HG03159 (cell line): Measurements from ENCODE around the gene NACC2.

ENCODE experiments used
- ATAC-seq: cut with Tn5 transposase; IDR thresholded peaks from one replicate; pipeline ENCODE4 v1.9.1; 2021; ENCODE audit warnings: mild to moderate bottlenecking, moderate library complexity; ENCODE audit not compliant: unreplicated experiment

NACC2 gene

GRCh38 chr9:136014924-136015633 is 80.0 kb downstream of the NACC2 start:
- ATAC-seq, result no peak

DNA sequence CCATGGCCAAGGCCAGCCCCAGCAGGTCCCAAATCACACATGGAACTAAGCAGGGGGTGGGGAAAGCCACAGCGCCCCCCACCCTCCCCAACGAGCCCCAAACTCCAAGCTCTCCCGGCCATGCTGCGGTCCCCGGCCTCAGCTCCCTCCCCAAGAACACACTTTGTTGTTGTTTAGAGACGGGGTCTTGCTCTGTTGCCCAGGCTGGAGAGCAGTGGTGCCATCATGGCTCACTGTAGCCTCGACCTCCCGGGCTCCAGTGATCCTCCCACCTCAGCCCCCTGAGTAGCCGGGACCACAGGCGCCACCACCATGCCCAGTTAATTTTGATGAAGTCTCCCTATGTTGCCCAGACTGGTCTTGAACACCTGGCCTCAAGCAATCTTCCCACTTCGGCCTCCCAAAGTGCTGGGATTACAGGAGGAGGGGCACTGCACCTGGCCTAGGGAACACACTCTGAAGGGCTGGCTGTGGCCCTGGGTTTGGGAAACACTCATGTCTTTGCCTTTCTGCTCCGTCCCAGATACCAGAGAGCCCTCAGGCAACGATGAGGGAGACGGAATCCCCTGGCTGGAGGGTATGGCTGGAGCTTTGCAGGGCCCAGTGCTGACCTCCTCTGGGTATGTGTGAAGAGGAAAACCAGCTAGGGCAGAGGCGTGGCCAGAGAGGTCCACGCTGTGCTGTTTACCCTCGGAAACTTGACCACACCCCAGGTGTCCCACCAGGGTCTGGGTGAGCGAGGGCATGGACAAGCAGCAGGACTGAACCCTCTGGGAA is 80.8 kb downstream of the NACC2 start:
- no peak for ATAC-seq

GRCh38 chr9:136013524-136014034 is 81.5 kb downstream of the NACC2 start:
- no peak for ATAC-seq

DNA sequence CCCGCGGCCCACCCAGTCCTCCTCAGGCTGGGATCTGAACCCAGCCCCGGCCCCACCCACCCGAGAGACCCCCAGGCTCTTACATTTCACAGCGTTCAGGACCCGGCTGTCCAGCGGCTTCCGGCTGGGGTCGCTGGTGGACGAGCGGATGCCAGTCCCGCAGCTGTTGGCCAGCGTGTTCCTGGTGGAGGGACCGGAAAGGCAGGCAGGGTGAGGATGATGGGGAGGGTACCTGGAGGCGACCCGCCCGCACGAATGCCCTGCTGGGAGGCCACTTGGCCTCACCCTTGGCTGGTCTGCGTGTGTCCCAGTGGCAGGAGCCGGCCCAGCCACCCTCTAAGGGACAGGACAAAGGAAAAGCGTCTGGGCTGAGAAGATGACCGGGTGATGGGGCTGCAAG is 82.0 kb downstream of the NACC2 start:
- no peak for ATAC-seq

DNA sequence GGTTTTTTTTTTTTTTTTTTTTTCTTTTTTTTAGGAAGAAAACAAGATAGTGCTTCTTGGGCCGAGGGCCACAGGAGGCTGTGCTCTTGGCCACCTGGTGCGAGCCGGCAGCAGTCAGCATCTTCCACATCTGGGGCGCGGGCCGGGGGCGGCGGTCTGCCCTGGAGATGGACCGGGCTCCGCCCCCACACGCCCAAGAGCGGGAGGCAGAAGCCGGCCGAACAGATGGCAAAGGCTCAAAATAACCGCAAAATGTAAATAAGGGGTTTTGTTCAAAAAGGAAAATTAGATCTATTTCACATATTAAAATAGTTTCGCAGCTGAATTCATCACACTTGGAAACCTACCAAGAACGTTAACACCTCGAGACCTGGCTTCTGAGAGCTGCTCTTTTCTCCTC is 82.4 kb downstream of the NACC2 start:
- no peak for ATAC-seq

DNA sequence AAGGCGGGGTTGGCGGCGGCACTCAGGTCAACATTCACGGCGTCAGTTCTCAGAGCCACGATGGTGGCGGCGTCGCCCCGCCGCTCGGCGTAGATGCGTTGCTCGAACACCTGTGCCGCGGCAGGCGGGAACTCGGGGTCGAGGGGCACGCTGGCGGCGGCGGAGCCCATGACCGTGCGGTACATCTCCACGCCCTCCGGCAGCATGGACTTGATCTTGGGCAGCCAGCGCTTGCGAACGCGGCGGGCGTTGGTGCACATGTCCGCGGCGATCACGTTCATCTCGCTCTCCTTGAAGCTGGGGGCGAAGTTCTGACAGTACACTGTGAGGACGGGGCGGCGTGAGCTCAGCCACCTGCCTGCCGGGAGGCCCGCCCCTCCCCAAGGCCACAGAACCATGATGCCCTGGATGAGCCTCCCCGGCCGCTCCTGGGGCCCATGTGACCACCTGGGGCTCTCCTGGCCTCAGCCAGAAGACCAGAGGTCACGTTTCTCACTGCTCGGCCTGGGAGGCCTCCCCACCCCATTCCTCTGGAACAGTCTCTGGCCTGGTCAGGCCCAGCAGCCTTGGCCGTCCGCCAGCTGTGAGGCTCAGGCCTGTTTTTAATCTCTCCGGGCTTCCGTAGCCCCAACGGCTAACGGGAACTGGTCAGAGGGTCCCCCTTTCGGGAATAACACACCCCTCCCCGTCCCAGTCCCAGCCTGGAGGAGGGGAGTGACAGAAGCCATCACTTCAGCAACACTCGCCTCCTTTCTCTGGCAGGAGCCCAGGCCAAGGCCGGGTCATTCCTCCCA is 83.2 kb downstream of the NACC2 start:
- ATAC-seq, result no peak

- no peak for ATAC-seq
Measured at GRCh38 chr9:136011376-136011702, 83.8 kb downstream of the NACC2 start.

DNA sequence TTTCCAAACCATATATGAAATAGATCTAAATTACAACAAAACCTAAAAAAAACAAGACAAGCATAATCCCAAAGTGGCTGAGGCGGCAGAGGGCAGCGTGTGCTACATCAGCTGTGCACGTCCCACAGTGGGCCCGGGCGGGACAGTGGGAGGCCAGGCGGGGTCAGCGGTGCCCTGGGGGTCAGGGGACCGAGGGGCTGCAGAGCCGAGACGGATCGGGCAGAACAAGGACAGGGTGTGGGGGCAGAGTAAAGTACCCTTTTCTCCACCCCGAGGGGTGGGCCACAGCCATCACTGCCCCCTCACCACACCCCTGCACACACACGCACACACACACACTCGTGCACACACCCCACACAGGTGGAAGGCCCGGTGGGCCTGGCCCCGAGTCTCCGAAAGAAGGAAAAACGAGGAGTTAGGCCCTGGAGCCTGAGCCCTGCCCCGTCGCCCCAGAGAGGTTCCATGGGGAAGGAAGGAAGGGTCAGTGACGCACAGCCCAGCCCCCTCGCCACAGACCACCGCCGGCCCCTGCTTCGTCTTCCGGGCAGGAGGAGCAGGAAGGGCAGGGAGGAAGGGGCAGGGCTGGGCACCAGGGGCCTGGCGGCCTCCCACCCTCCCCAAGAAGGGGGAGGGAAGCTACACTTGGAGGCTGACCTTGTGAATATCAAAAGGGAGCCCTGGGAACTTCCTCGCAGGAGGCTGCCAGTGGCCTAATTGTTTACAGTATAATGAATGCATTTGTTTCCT is 84.3 kb downstream of the NACC2 start:
- ATAC-seq, result no peak

DNA sequence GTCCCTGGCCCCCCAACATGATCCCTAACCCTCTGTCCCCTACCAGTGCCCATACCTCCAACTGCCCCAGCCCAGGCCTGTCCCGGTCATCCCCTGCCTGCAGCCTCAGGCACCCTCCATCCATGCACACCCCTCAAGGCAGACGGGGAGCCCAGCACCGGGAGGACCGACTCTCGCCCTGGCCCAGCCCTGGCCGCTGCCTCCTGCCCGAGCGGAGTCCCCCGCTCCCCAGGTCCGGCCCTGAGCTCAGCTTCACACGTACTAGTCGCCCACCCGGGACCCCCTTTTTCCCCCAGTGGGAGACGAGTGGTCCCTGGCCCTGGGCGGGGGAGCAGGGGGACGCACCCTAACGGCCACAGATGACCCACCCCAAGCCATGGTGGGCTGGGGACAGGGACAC is 84.9 kb downstream of the NACC2 start:
- ATAC-seq, result no peak

DNA sequence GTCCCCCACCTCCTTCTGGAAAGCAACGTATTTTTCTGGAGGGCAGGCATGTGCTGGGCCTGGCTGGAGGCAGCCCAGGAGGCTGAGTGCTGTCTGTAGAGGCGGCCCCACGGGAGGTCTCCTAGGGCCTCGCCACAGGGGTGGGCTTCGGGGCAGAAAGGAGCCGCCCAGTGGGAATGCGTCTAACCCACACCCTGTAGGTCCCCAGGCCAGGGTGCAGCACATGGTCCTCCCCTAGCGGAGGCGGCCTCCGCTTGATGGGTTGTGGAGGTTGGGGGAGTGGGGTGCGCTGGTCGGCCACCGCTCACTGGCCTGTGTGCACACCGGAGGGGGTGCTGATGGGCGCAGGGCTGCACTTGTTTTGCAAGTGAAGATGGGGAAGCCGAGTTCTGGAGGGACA is 85.6 kb downstream of the NACC2 start:
- no peak for ATAC-seq

- no peak for ATAC-seq
Measured at GRCh38 chr9:136008693-136008997, 86.4 kb downstream of the NACC2 start.

DNA sequence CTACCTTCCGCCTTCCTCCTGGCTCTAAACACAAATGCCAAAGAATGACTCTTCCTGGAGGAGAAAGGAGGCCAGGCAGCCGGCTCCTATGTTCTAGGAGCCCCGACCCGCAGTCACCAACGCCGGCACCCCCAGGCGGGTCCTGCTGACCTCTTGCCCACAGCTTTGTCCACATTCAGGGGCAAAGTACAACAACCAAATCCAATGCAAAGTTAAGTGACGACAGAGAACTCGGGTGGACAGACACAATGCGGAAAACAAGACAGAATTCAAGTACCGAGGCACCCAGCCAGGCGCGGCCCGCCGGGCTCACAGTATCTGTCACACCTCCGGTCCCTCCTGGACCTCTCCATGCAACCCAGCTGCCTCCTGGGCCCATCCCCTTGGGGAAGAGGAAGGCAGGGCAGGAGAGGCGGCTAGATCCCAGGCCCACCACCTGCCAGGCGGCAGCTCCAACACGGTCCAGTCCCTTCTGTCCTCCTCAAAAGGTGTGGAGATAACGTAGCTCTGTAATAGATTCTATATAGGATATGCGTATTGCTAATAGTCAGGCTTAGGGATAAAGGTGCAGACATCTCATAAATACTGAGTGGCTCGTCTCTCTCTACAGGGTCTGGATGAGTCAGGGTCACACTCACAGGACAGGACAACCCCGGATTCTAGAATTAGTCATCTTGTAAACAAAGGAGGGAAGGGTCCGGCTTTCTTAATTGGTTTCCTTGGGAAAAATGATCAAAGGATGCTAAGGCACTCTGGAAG is 87.0 kb downstream of the NACC2 start:
- ATAC-seq, result no peak

- no peak for ATAC-seq
Measured at GRCh38 chr9:136007276-136007933, 87.7 kb downstream of the NACC2 start.

- no peak for ATAC-seq
Measured at GRCh38 chr9:136006169-136006568, 88.9 kb downstream of the NACC2 start.

GRCh38 chr9:136004712-136005111 is 90.4 kb downstream of the NACC2 start:
- ATAC-seq, result no peak

GRCh38 chr9:136004219-136004618 is 90.9 kb downstream of the NACC2 start:
- ATAC-seq, result no peak

DNA sequence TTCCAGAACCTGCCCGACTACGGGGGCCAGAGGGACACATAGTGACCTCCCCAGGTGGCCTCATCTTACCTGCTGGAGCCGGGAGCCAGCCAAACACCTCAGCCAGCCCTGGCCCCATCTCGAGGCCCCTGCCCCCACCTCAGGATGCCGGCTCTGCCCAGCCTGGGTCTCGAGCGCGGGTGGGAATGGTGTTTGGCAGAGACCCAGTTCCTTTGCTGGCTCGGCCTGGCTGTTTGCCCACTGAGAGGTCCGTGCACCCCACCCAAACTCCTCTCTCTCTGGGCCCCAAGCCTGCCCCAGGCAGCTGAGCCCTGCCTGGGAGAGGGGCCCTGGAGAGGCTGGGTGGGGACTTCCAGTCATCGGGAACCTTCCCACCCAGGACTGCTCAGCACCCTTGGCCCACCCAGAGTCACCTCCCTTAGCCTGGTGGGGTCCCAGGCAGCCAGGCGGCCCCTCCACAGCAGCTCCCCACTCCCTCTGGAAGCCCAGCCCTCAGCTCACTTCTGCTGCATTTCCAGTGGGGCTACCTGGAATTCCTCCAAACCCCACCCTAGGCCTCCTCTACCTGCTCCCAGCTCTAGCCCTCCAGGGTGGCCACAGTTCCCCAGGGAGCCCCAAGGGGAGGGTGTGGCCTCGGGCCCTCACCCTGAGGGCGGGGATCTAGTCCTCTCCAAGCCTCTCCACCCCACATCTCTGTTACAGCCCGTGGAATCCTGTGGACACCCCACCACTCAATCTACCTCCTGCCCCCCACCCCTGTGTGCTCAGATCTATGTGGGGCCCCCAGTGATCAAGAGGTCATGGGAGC is 91.5 kb downstream of the NACC2 start:
- ATAC-seq, result no peak

GRCh38 chr9:136002881-136003280 is 92.2 kb downstream of the NACC2 start:
- ATAC-seq, result no peak

DNA sequence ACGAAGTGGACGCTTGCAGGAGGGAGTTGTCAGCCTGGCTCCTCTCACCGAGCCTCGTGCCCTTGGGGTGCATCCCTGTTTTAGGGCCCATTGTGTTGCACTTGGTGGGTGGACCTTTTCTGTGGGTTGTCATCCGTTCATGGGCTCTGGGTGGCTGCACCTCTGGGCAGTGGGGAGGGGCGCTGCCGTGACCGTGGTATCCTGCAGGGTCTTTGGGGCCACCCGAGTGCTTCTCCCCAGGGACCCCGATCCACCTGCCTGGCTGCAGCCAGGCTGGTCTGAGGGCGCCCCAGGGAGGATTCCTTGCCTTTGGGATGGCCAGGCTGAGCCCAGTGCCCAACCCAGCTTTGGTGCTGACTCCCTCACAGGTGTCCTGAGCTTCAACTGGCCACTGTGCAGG is 92.9 kb downstream of the NACC2 start:
- ATAC-seq, result no peak
